Tibial nerve (tissue), 3 donors: ENCODE measurements around the gene XYLT1.

ENCODE experiments used
- EP300 ChIP-seq, 2 donors: sonication (generic); formaldehyde crosslinking; IDR thresholded peaks; one replicate each; pipeline ENCODE4 v1.6.1; 2017; ENCODE audit warnings: antibody characterized with exemption in 2 of 2, mild to moderate bottlenecking in 1 of 2
- POLR2A ChIP-seq, 2 donors: fragments of 450-650 bp; IDR thresholded peaks; one replicate each; pipeline ENCODE4 v1.6.1; 2017; ENCODE audit warnings: antibody characterized with exemption in 2 of 2, mild to moderate bottlenecking in 2 of 2, moderate library complexity in 2 of 2

GRCh38 chr16:17351441-17352035 lies 119.2 kb downstream of the XYLT1 start:
- TF ChIP-seq EP300 (IDR thresholded peaks at IDR 0.05) (no peak), POLR2A (IDR thresholded peaks at IDR 0.05) (no peak)
